NK-92 (cell line): ENCODE measurements around the gene BARX1.

ENCODE experiments used
- DNase-seq: peaks from one replicate; lab custom pipeline; 2025; ENCODE audit not compliant: unreplicated experiment; lab: John Stamatoyannopoulos, UW

BARX1 gene

DNA sequence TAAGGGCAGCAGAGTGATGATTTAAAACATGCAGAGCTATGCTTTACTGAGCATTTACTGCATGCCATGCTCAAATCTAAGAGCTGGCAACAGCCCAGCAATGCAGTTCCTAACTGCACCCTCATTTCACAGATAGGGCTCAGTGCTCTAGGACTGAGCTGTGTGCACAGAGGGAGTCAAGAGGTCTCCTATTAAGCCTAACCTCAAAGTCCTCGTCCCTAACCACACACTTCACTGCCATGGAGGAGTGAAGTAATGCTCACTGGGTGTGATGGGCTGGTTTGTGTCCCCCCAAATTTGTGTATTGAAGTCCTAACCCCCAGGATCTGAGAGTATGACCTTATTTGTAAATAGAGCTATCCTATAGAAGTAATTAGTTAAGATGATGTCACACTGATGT, 25.9 kb downstream of the BARX1 start:
- no peak for DNase-seq

GRCh38 chr9:93922535-93922934, 32.6 kb downstream of the BARX1 start:
- DNase-seq: no peak

- DNase-seq: no peak
Observed at GRCh38 chr9:93920131-93920800, 34.9 kb downstream of the BARX1 start.

- no peak for DNase-seq
Observed at GRCh38 chr9:93918061-93918460, 37.1 kb downstream of the BARX1 start.

DNA sequence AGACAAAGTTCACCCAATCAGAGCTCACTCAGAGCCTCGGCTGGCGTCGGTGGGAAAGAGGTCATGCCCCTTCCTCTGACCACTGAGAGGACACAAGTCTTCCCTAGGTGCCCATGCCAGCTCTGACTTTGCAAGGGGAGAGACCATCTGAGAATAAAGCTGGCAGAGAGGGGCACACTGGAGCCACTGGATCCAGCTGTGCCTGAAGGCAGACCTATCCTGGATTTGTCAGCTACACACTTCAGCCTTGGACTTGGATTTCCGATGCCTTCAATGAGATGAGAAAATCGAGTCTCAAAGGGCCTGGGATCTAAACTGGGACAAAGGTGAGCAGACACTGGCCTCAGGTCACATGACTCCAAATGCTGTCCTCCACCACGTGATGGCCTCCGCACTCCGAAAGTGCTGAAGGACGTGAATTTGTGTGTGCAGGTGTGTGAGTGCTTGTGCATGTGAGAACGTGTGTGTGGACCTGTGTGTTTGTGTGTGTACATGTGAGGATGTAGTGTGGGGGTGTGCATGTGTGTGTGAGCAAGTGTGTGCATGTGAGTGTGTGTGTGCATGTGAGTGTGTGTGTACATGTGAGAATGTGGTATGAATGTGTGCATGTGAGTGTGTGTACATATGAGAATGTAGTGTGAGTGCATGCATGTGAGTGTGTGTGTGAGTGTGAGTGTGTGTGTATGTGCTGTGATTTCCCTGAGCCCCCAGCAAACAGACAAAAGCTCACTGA, 37.9 kb downstream of the BARX1 start:
- no peak for DNase-seq

- no peak for DNase-seq
Observed at GRCh38 chr9:93916358-93916757, 38.8 kb downstream of the BARX1 start.

DNA sequence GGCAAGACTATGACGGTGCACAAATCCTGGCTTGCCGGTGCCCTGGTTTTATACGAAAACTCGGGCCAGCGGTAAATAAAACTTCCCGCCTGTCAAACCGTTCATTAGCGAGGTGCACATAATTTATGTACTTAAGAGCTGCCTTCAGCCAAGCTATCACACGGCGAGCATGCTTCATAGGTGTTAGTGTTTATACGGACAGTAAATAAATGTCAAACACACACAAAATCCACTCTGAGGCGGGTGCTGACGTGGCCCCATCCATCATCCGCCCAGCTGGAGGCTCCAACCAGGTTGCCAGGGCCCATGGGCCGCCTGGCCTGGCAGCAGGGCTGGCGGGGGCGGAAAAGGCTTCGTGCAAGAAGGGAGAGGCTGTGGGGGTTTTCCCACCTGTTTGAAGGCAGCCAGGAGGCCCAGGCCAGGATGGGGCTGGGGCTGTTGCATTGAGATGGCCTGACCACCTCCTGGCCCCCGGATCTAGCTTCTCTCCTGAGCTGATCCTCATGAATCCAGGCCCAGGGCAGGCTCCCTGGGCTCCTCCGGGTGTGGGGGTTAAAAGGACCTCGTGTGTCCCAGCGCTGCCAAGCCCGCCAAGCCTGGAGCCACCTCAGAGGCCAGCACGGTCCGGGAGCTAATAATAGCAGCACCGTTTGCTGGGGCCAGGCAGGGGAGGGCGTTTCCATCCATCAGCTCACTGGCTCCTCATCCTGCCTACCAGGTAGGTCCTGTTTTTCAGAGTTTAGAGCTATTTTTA, 43.2 kb downstream of the BARX1 start:
- no peak for DNase-seq

DNA sequence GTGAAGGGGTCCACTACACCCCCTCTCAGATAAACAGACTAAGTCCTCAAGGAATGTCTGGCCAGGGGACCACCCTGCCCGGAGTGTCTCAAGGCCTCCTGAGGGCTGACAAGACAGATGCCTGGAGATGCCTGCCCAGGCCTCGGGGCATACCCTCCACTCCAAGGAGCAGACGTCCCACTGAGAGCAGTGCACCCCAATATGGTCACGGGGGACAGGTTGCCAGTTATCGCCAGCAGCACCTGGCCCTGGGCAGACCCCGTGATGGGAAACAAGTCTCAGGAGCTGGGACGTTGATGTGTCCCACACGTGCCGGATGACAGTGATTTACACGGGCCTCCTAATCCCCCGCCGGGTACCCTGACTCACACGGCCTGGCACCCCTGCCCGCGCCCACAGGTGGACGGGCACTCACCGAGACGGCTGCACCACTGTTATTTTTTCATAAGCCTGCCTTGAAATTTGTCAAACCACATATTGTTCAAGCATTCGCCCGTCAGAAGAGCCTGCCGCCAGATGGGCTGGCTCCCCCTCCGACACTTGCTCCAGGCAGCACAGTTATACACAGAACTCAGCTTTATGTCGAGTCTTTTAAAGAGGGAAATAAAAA, 43.9 kb downstream of the BARX1 start:
- no peak for DNase-seq

GRCh38 chr9:93910598-93910997, 44.6 kb downstream of the BARX1 start:
- DNase-seq: no peak

GRCh38 chr9:93910196-93910595, 45.0 kb downstream of the BARX1 start:
- DNase-seq: no peak

GRCh38 chr9:93909242-93909616, 45.9 kb downstream of the BARX1 start:
- no peak for DNase-seq

- no peak for DNase-seq
Observed at GRCh38 chr9:93908591-93909241, 46.4 kb downstream of the BARX1 start.

GRCh38 chr9:93907551-93908199, 47.5 kb downstream of the BARX1 start:
- DNase-seq: no peak

DNA sequence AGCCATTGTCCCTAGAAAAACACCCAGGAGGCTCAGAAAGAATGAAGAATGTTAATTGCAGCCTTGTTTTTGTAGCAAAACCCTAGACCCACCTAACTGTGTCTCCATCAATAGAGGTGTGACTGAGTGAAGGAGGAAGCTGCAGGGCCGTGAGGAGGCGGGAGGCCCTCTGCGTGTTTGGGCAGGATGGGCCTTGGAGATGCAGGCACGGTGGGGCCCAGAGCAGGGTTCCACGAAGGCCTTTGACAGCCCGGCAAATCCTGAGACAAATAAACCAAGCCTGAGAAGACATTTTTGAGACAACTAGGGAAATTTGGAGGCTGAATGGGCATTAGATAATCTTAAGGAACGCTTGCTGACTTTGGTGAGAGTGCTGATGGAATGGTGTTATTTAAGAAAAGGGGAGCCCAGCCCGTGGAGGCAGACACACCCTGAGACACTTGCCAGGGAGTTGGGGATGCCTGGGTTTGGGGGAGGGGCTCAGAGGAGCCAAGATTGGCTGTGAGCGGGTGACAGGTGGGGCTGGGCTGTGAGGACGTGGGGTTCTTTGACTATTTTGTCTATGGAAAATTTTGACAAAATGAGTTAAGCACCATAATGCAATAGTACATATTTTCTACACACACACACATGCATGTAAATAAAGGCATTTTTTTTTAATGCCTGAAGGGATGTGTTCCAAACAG, 48.8 kb downstream of the BARX1 start:
- DNase-seq: no peak

DNA sequence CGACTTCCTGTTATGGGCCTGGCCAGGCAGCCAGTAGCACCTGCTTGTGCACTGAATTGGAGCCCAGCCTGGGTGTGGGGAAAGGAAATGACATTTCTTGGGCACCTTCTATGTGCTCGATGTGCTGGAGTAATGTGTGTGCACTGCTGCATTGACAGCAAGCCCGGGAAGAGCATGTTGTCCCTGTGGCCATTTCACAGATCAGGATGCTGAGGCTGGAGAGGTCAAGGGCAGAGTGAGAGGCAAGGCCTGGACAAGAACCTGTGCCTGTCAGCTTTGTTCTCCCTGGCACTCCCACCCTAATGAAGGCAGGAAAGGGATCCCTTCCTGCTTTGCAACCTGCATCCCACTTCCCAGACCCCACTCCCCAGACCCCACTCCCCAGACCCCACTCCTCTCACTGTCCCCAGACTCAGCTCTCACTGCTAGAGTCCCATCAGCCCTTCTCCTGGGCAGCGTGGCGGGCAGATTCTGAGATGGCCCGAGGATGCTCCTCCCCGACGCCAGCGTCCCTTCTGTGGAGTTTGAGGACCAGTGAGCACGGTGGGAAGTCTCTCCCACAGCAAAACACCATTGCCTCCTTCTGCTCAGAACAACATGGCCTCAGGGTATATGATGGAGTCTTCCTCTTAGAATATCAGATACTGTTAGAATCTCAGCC, 49.6 kb downstream of the BARX1 start:
- DNase-seq: no peak

DNA sequence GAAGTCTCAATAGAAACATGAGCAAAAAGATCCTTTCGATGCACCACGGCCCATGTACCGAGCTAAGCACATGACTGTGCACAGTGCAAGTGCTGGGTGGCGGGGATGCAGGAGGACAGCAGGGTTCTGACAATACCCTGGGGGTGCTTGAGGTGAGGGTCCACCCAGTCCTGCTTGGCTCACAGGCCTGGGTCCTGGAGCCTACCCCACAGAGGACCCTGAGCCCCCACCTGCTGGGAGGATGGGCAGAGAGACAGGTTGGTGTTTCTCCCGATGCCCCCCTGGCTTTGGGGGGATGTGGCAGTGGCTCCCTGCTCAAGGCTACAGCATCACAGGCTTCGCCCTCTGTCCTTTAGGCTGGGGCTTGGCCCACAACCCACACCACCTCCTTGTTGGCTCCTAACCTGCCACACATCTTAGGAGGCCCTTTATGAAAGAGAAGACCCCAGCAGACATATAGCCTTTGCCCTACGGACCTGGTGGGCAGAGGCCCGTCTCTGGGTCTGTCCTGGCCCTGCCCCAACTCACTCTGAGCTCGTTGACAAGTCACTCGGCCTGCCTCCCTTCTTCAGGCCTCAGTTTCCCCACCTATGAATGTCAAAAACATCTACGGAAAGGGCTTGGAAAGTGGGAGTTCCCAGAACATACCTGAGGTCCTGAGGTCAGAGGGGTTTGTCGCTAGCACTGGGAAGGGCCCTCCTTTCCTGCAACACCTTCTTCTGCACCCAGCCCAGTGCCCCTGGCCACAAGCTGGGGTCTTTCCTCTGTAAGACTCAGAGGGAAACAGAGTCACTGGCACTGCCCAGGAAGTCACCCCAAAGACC, 50.3 kb downstream of the BARX1 start:
- DNase-seq: no peak

DNA sequence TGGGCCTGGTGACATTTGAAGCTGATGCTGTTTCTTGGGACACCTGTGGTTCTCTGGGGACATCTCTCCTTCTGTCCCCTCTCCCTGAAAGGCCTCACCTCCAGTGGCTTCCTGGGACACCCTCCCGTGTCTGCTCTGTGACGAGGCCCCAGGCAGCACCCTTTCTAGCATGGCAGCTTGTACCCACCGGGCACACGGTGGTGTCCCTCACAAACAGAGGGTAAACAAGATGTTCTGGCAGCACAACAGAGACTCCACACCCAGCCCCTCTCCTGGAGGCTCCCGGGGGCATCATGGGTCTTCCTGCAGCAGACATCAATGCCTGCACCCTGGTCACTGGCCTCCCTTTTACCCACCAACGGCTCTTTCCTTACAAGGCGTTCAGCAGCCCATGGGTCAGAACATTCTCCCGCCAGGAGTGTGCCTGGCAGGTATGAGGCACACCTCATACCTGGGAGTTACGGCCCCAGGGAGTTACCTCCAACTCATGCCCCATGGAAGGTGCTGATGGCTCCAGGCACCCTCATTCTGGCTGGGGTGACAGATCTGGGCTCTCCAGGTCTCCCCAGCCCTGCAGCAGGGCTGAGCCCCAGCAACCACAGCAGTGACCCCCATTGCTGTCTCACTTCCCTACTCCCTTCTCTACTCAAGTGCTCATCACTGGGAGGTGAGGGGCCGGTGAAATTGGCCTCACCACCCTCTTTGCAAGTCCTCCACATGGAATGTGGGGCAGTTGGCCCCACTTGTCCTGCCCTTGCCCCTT, 51.1 kb downstream of the BARX1 start:
- DNase-seq: no peak
